Testis (tissue), 3 donors: ENCODE data around the gene NAB1. TPM values are rescaled to one million over a fixed set of nuclear protein-coding genes. Genes with fewer than 3 reads are reported as not detected.

Experiments used
- DNase-seq: peaks from one replicate; pipeline ENCODE4 v3.0.0-alpha.2; 2019
- H3K27ac ChIP-seq, 2 donors: fragments of 200-600 bp; sonication (generic); one replicate each; pipeline ENCODE4 v1.5.1; 2019
- H3K27me3 ChIP-seq: fragments of 200-600 bp; sonication (generic); one replicate; pipeline ENCODE4 v1.5.1; 2019
- H3K36me3 ChIP-seq: fragments of 200-600 bp; sonication (generic); one replicate; pipeline ENCODE4 v1.5.1; 2017; ENCODE audit warnings: low read depth; ENCODE audit errors: missing control alignments
- H3K4me1 ChIP-seq: fragments of 200-600 bp; sonication (generic); one replicate; pipeline ENCODE4 v1.5.1; 2019
- H3K4me3 ChIP-seq, 2 donors: fragments of 200-600 bp; sonication (generic); one replicate each; pipeline ENCODE4 v1.5.1; 2017 to 2019
- H3K9me3 ChIP-seq: fragments of 200-600 bp; sonication (generic); one replicate; pipeline ENCODE4 v1.5.1; 2017
- CTCF ChIP-seq, 3 experiments: fragments of 450-650 bp in 2 of 3; fragments of 200-600 bp in 1 of 3; sonication (generic) in 1 of 3; IDR thresholded peaks; one replicate each; pipeline ENCODE4 v1.5.1; 2016 to 2019; ENCODE audit warnings: antibody characterized with exemption in 3 of 3, mild to moderate bottlenecking in 2 of 3, moderate library complexity in 1 of 3
- POLR2A ChIP-seq: fragments of 450-650 bp; IDR thresholded peaks from one replicate; pipeline ENCODE4 v1.6.1; 2017; ENCODE audit warnings: antibody characterized with exemption, mild to moderate bottlenecking, moderate library complexity
- WGBS, 2 donors: methylation state at CpG; one replicate each; pipeline ENCODE4 v1.1.5; 2018; 5-methylcytosine and 5-hydroxymethylcytosine counted together
- intact Hi-C: fragments of 100-400 bp; cut with DNase I; formaldehyde crosslinking; loops from one replicate; pipeline ENCODE4 v1.15.1; 2023; ENCODE audit warnings: low total_unique reads
- polyA plus RNA-seq: library from polyadenylated mRNA; stranded (reverse); fragments of 350-450 nt; fragmentation: Illumina TruSeq; extraction: RNeasy Lipid Tissue Mini Kit (QIAGEN cat#74804); gene quantifications from one replicate; pipeline ENCODE4 v1.2.3, GENCODE V29; 2014; ENCODE audit warnings: low read depth, low replicate concordance; ENCODE audit not compliant: insufficient read depth
- total RNA-seq, 2 donors: library from RNA; depleted of rRNA; stranded (reverse); fragments of >200 nt; gene quantifications; one replicate each; pipeline ENCODE4 v1.2.3, GENCODE V29; 2016

Gene NAB1
- total and polyA plus RNA-seq, 3 donors from 2014 or later, result 33.8 to 81.0 (median 61.4) TPM

GRCh38 chr2:190679813-190680591 is 31.1 kb downstream of the NAB1 start:
- Histone ChIP-seq H3K4me1 (peaks cover 9% of the 10 kb centered on the region), H3K9me3 (no peaks in the 10 kb centered on the region)
- DNase-seq, result peak; percentile 54

GRCh38 chr2:190682168-190682567 is 33.3 kb downstream of the NAB1 start:
- H3K9me3 ChIP-seq, result no peaks in the 10 kb centered on the region
- 84 to 90% methylated on average over 5 of the region's 5 CpGs for WGBS, 2 donors
- no peaks in the 10 kb centered on the region for H3K27me3 ChIP-seq
- no peak overlapping the region for H3K27ac ChIP-seq
- no peak for TF ChIP-seq POLR2A
- TF ChIP-seq CTCF (IDR thresholded peaks at IDR 0.05), result no peak
- intact Hi-C loops, result no loop called here
- peaks cover 9% of the 10 kb centered on the region for H3K4me1 ChIP-seq
- no peak for DNase-seq
- no peak overlapping the region for H3K4me3 ChIP-seq
- H3K36me3 ChIP-seq, result no peaks in the 10 kb centered on the region

More at GRCh38 chr2:190679813-190680591, 31.1 kb downstream of the NAB1 start:
- H3K36me3 ChIP-seq, result no peaks in the 10 kb centered on the region
- intact Hi-C loops, result no loop called here
- no peak for TF ChIP-seq POLR2A
- peak in 2 of 3 experiments; percentile 6 to 21 for TF ChIP-seq CTCF (IDR thresholded peaks at IDR 0.05)
- 91 to 94% methylated on average over 12 of the region's 12 CpGs for WGBS, 2 donors
- no peak overlapping the region for H3K4me3 ChIP-seq
- H3K27me3 ChIP-seq, result no peaks in the 10 kb centered on the region
- H3K27ac ChIP-seq, result no peak overlapping the region

GRCh38 chr2:190683802-190684201 is 34.9 kb downstream of the NAB1 start:
- Histone ChIP-seq H3K36me3 (no peaks in the 10 kb centered on the region), H3K27me3 (no peaks in the 10 kb centered on the region), H3K4me1 (no peaks in the 10 kb centered on the region), H3K9me3 (no peaks in the 10 kb centered on the region), H3K27ac (no peak overlapping the region), H3K4me3 (no peak overlapping the region)
- TF ChIP-seq POLR2A (no peak), CTCF (IDR thresholded peaks at IDR 0.05) (no peak)
- 66 to 71% methylated on average over 3 of the region's 3 CpGs for WGBS, 2 donors
- no peak for DNase-seq
- intact Hi-C loops, result no loop called here

- Histone ChIP-seq H3K4me1 (no peaks in the 10 kb centered on the region), H3K27ac (no peak overlapping the region), H3K4me3 (no peak overlapping the region), H3K27me3 (no peaks in the 10 kb centered on the region), H3K36me3 (no peaks in the 10 kb centered on the region), H3K9me3 (no peaks in the 10 kb centered on the region)
- WGBS, 2 donors, result 42 to 65% methylated on average over 2 of the region's 2 CpGs
- intact Hi-C loops, result no loop called here
- DNase-seq, result no peak
- TF ChIP-seq POLR2A (no peak), CTCF (IDR thresholded peaks at IDR 0.05) (no peak)
Observed at GRCh38 chr2:190684931-190685330, 36.0 kb downstream of the NAB1 start.

GRCh38 chr2:190685333-190685732 is 36.5 kb downstream of the NAB1 start:
- no peaks in the 10 kb centered on the region for H3K4me1 ChIP-seq
- H3K4me3 ChIP-seq, result no peak overlapping the region
- no peak overlapping the region for H3K27ac ChIP-seq
- no peaks in the 10 kb centered on the region for H3K9me3 ChIP-seq
- no peaks in the 10 kb centered on the region for H3K36me3 ChIP-seq
- TF ChIP-seq POLR2A, result no peak
- TF ChIP-seq CTCF (IDR thresholded peaks at IDR 0.05), result no peak
- intact Hi-C loops, result no loop called here
- no peaks in the 10 kb centered on the region for H3K27me3 ChIP-seq
- WGBS, 2 donors, result 79 to 85% methylated on average over 3 of the region's 3 CpGs
- no peak for DNase-seq
